CD4-positive, CD25-positive, alpha-beta regulatory T cell (primary cell): Measurements from ENCODE around the gene SHISA5. TPM values are rescaled to one million over a fixed set of nuclear protein-coding genes. Genes with fewer than 3 reads are reported as not detected.
A peak's percentile ranks its signal among the peaks of the same experiment; 100 is the strongest.
"Not testable (repeated sequence)": the region's sequence is repeated elsewhere in the genome, so short reads cannot be mapped to it uniquely, and the experiment has no call there.

ENCODE experiments used
- ATAC-seq, 2 donors: fragments of 150-1000 bp; cut with Tn5 transposase; one replicate each; pipeline ENCODE4 v1.10.0; 2021; ENCODE audit warnings: low read depth in 2 of 2, moderate number of reproducible peaks in 2 of 2, moderate library complexity in 1 of 2
- DNase-seq, 3 donors: peaks; one replicate each; pipeline versions ENCODE4 v3.0.0 to v3.0.0-alpha.2; 2012 to 2022; ENCODE audit warnings: mixed read lengths in 1 of 3
- H3K27ac ChIP-seq: one replicate; pipeline ENCODE4 v1.7.0; 2013; ENCODE audit warnings: mild to moderate bottlenecking, low read length; ENCODE audit not compliant: insufficient read depth, poor library complexity, severe bottlenecking
- H3K27me3 ChIP-seq: one replicate; pipeline ENCODE4 v1.7.0; 2013; ENCODE audit warnings: low read length; ENCODE audit not compliant: control insufficient read depth, insufficient read depth
- H3K36me3 ChIP-seq: one replicate; pipeline ENCODE4 v1.7.0; 2013; ENCODE audit warnings: mild to moderate bottlenecking, low read length, moderate library complexity; ENCODE audit not compliant: control insufficient read depth, insufficient read depth
- H3K4me1 ChIP-seq: 2 replicates; pipeline ENCODE4 v1.7.0; 2013; ENCODE audit warnings: mild to moderate bottlenecking, low read length; ENCODE audit not compliant: insufficient read depth, control insufficient read depth, poor library complexity, severe bottlenecking
- H3K4me3 ChIP-seq: one replicate; pipeline ENCODE4 v1.7.0; 2013; ENCODE audit warnings: low read depth, mild to moderate bottlenecking, low read length, moderate library complexity
- H3K9me3 ChIP-seq, 2 experiments: 1 replicate in 1 of 2; 2 replicates in 1 of 2; pipeline ENCODE4 v1.7.0; 2013; ENCODE audit warnings: low read length in 2 of 2, mild to moderate bottlenecking in 1 of 2, moderate library complexity in 1 of 2; ENCODE audit not compliant: control insufficient read depth in 2 of 2
- H3K27ac Mint-ChIP-seq, 3 donors: one replicate each; pipeline ENCODE4 v1.8.0; 2020 to 2022; ENCODE audit warnings: mild to moderate bottlenecking in 3 of 3, mixed read lengths in 3 of 3, moderate library complexity in 2 of 3
- H3K27me3 Mint-ChIP-seq: one replicate; pipeline ENCODE4 v1.8.0; 2022; ENCODE audit warnings: mild to moderate bottlenecking, mixed read lengths
- H3K36me3 Mint-ChIP-seq: one replicate; pipeline ENCODE4 v1.8.0; 2020; ENCODE audit warnings: mixed read lengths
- H3K4me1 Mint-ChIP-seq, 4 donors: one replicate each; pipeline ENCODE4 v1.8.0; 2020 to 2022; ENCODE audit warnings: mixed read lengths in 4 of 4, mild to moderate bottlenecking in 1 of 4
- H3K4me3 Mint-ChIP-seq, 4 donors: one replicate each; pipeline ENCODE4 v1.8.0; 2020 to 2022; ENCODE audit warnings: mild to moderate bottlenecking in 4 of 4, mixed read lengths in 4 of 4, moderate library complexity in 3 of 4
- H3K9me3 Mint-ChIP-seq, 7 donors: one replicate each; pipeline ENCODE4 v1.8.0; 2020 to 2022; ENCODE audit warnings: mixed read lengths in 7 of 7, mild to moderate bottlenecking in 3 of 7, moderate library complexity in 2 of 7
- polyA plus RNA-seq, 4 donors: library from polyadenylated mRNA; unstranded; fragments of 300-500 nt; fragmentation: Illumina TruSeq; gene quantifications; one replicate each; pipeline ENCODE4 v1.2.3, GENCODE V29; 2021
- total RNA-seq: library from RNA; stranded (reverse); gene quantifications from one replicate; pipeline ENCODE4 v1.2.3, GENCODE V29; 2022

SHISA5 gene
- total and polyA plus RNA-seq, 5 donors from 2014 or later = 197 to 598 (median 417) TPM

GRCh38 chr3:48474619-48475018, 29.4 kb downstream of the SHISA5 start:
- Histone ChIP-seq H3K36me3 (peaks cover 11% of the 10 kb centered on the region), H3K27me3 (no peaks in the 10 kb centered on the region), H3K9me3 (no peaks in the 10 kb centered on the region), H3K4me1 (peaks cover 83% of the 10 kb centered on the region), H3K4me3 (no peak overlapping the region), H3K27ac (peak overlapping the region; percentile 99)
- H3K27me3 Mint-ChIP-seq = no peaks in the 10 kb centered on the region
- peak overlapping the region; percentile 61 to 93 (median 81) for H3K27ac Mint-ChIP-seq
- peaks cover 11% of the 10 kb centered on the region for H3K36me3 Mint-ChIP-seq
- H3K9me3 Mint-ChIP-seq = peaks cover 0 to 3% (median 0%) of the 10 kb centered on the region in 7 donors
- H3K4me3 Mint-ChIP-seq = peak overlapping the region in 3 of 4 donors; percentile 36 to 59 (median 59)
- ATAC-seq = no peak
- peaks cover 5 to 80% (median 41%) of the 10 kb centered on the region in 4 donors for H3K4me1 Mint-ChIP-seq
- DNase-seq = no peak

GRCh38 chr3:48474031-48474430, 29.9 kb downstream of the SHISA5 start:
- not testable (repeated sequence) for H3K27me3 Mint-ChIP-seq, H3K4me3 ChIP-seq, H3K9me3 ChIP-seq, H3K9me3 Mint-ChIP-seq, DNase-seq, H3K27me3 ChIP-seq, ATAC-seq
- H3K36me3 ChIP-seq = peaks cover 17% of the 10 kb centered on the region
- Mint-ChIP-seq H3K36me3 (peaks cover 15% of the 10 kb centered on the region), H3K4me3 (peak overlapping the region in 1 of 4 donors; percentile 95), H3K4me1 (peaks cover 5 to 80% (median 40%) of the 10 kb centered on the region in 4 donors), H3K27ac (peak overlapping the region in 1 of 3 donors; percentile 98)
- peaks cover 83% of the 10 kb centered on the region for H3K4me1 ChIP-seq
- peak overlapping the region; percentile 99 for H3K27ac ChIP-seq

DNA sequence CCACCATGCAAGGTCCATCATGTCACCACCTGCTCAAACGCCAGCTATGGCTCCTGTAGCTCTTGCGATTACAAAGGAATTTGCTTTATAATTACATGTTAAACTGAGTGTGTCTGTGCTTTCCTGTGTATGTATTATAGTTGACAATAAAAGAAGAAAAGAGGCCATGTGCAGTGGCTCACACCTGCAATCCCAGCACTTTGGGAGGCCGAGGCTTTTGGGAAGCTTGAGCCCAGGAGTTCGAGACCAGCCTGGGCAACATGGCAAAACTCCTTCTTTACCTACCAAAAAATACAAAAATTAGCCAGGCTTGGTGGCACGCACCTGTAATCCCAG, 30.4 kb downstream of the SHISA5 start:
- Mint-ChIP-seq H3K27ac (peak overlapping the region; percentile 98), H3K4me1 (peaks cover 5 to 80% (median 38%) of the 10 kb centered on the region in 4 donors), H3K36me3 (peaks cover 15% of the 10 kb centered on the region), H3K4me3 (peak overlapping the region; percentile 90 to 95 (median 94)), H3K9me3 (peaks cover 0 to 3% (median 0%) of the 10 kb centered on the region in 7 donors), H3K27me3 (no peaks in the 10 kb centered on the region)
- Histone ChIP-seq H3K27ac (peak overlapping the region; percentile 99), H3K4me1 (peaks cover 83% of the 10 kb centered on the region), H3K27me3 (no peaks in the 10 kb centered on the region), H3K9me3 (no peaks in the 10 kb centered on the region), H3K36me3 (peaks cover 21% of the 10 kb centered on the region), H3K4me3 (peak overlapping the region; percentile 35)
- no peak for ATAC-seq
- no peak for DNase-seq

- no peaks in the 10 kb centered on the region for H3K27me3 ChIP-seq
- H3K4me3 ChIP-seq = peak overlapping the region; percentile 91
- H3K27ac ChIP-seq = peak overlapping the region; percentile 99
- Mint-ChIP-seq H3K36me3 (peaks cover 17% of the 10 kb centered on the region), H3K4me1 (peaks cover 5 to 80% (median 36%) of the 10 kb centered on the region in 4 donors), H3K4me3 (peak overlapping the region; percentile 90 to 95 (median 94)), H3K9me3 (peaks cover 0 to 2% (median 0%) of the 10 kb centered on the region in 7 donors), H3K27ac (peak overlapping the region; percentile 98), H3K27me3 (no peaks in the 10 kb centered on the region)
- ATAC-seq (peak; percentile 87), DNase-seq (peak; percentile 91 to 99 (median 95))
- H3K36me3 ChIP-seq = peaks cover 26% of the 10 kb centered on the region
- H3K9me3 ChIP-seq = no peaks in the 10 kb centered on the region
- H3K4me1 ChIP-seq = peaks cover 83% of the 10 kb centered on the region
Observed at GRCh38 chr3:48472923-48473616, 30.9 kb downstream of the SHISA5 start.

GRCh38 chr3:48472673-48472922, 31.4 kb downstream of the SHISA5 start:
- H3K4me1 Mint-ChIP-seq = peaks cover 5 to 80% (median 39%) of the 10 kb centered on the region in 4 donors
- Histone ChIP-seq H3K4me1 (peaks cover 83% of the 10 kb centered on the region), H3K9me3 (no peaks in the 10 kb centered on the region), H3K27ac (peak overlapping the region; percentile 99), H3K27me3 (no peaks in the 10 kb centered on the region), H3K36me3 (peaks cover 31% of the 10 kb centered on the region), H3K4me3 (peak overlapping the region; percentile 91)
- DNase-seq (no peak), ATAC-seq (peak; percentile 21 to 28)
- peaks cover 20% of the 10 kb centered on the region for H3K36me3 Mint-ChIP-seq
- H3K27me3 Mint-ChIP-seq = no peaks in the 10 kb centered on the region
- peaks cover 0 to 1% (median 0%) of the 10 kb centered on the region in 7 donors for H3K9me3 Mint-ChIP-seq
- H3K4me3 Mint-ChIP-seq = peak overlapping the region; percentile 90 to 95 (median 94)
- peak overlapping the region; percentile 98 for H3K27ac Mint-ChIP-seq

- ATAC-seq (no peak), DNase-seq (no peak)
- H3K27me3 Mint-ChIP-seq = no peaks in the 10 kb centered on the region
- peaks cover 33% of the 10 kb centered on the region for H3K36me3 ChIP-seq
- peak overlapping the region; percentile 73 to 95 (median 84) for H3K4me3 Mint-ChIP-seq
- peaks cover 5 to 82% (median 47%) of the 10 kb centered on the region in 4 donors for H3K4me1 Mint-ChIP-seq
- H3K4me3 ChIP-seq = peak overlapping the region; percentile 21
- H3K36me3 Mint-ChIP-seq = peaks cover 20% of the 10 kb centered on the region
- H3K27ac ChIP-seq = peak overlapping the region; percentile 37
- no peaks in the 10 kb centered on the region for H3K9me3 Mint-ChIP-seq
- no peaks in the 10 kb centered on the region for H3K9me3 ChIP-seq
- peak overlapping the region; percentile 88 to 99 (median 98) for H3K27ac Mint-ChIP-seq
- no peaks in the 10 kb centered on the region for H3K27me3 ChIP-seq
- H3K4me1 ChIP-seq = peaks cover 90% of the 10 kb centered on the region
Observed at GRCh38 chr3:48470286-48470685, 33.7 kb downstream of the SHISA5 start.

DNA sequence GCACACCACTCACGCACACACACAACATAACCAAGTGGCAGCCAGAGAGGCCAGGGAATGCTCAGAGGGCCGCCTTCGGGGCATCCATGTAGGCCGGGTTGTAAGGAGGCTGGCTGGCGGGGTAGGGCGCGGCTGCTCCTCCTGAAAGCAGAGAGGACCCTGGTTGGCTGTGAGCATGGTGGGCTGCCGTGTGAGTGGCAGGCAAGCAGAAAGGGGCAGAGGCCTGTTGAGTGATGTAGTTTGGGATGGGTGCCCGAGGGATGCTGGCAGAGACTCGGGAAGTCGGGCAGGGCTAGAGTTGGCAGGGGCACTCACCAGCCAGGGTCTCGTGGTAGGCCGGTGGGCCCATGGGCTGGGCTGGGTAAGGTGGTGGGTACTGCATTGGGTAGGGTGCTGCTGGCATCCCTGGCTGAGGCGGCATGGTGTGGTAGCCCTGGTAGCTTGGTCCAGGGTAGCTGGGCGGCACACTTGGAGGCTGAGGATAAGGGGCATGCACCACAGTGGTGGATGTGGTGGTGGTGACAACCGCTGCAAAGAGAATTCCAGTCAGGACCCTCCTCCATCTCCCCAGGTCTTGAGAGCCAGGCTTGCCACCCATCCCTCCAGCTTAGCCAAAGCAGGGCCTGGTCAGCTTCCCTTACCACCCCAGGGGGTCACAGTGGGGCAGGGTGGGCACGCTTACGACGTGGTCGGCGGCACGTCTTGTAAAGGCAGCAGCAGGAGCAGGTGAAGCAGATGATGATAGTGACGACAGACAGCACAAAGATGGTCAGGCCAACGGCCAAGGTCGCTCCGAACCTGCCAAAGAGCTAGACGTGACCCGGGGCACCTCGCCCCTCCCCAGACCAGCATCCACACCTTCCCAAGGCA, 34.7 kb downstream of the SHISA5 start:
- Mint-ChIP-seq H3K27me3 (no peaks in the 10 kb centered on the region), H3K36me3 (peaks cover 14% of the 10 kb centered on the region), H3K4me3 (peak overlapping the region; percentile 73 to 95 (median 84)), H3K4me1 (peaks cover 5 to 77% (median 40%) of the 10 kb centered on the region in 4 donors), H3K9me3 (no peaks in the 10 kb centered on the region), H3K27ac (peak overlapping the region; percentile 88 to 99 (median 98))
- no peak for DNase-seq
- ATAC-seq = no peak
- H3K36me3 ChIP-seq = peaks cover 30% of the 10 kb centered on the region
- peaks cover 85% of the 10 kb centered on the region for H3K4me1 ChIP-seq
- no peak overlapping the region for H3K4me3 ChIP-seq
- H3K27ac ChIP-seq = peak overlapping the region; percentile 94
- H3K27me3 ChIP-seq = no peaks in the 10 kb centered on the region
- no peaks in the 10 kb centered on the region for H3K9me3 ChIP-seq
